Right lobe of liver (tissue), 4 donors: ENCODE measurements around the gene SLC2A8.

Experiments used
- CTCF ChIP-seq, 4 donors: fragments of 200-600 bp in 3 of 4; fragments of 450-650 bp in 1 of 4; IDR thresholded peaks; one replicate each; pipeline versions ENCODE4 v1.5.1 to v1.8.0; 2016 to 2022; ENCODE audit warnings: antibody characterized with exemption in 4 of 4, mild to moderate bottlenecking in 2 of 4
- POLR2A ChIP-seq: fragments of 450-650 bp; IDR thresholded peaks from one replicate; pipeline ENCODE4 v1.6.1; 2017; ENCODE audit warnings: antibody characterized with exemption, mild to moderate bottlenecking
- donor health status: DM: no; HTN: no; CAD: no.
- donor health status: DM: no; HTN: no; CAD: no.
- donor health status: DM: no; HTN: yes; CAD: no.

- TF ChIP-seq CTCF (IDR thresholded peaks at IDR 0.05) (no peak), POLR2A (no peak)
Observed at GRCh38 chr9:127402401-127403090, 5.6 kb downstream of the SLC2A8 start.
